Frontal cortex (tissue), 4 donors: ENCODE data around the gene ZRANB2. TPM values are rescaled to one million over a fixed set of nuclear protein-coding genes. Genes with fewer than 3 reads are reported as not detected.

Experiments
- DNase-seq, 2 donors: peaks; one replicate each; pipeline ENCODE4 v3.0.0; 2012; ENCODE audit warnings: low spot score in 2 of 2
- FAIRE-seq: peaks from 2 replicates; lab custom pipeline; 2012; peaks lifted over from hg19 to GRCh38; lab: Jason Lieb, UNC
- total RNA-seq: library from RNA; depleted of rRNA; stranded (reverse); fragments of >200 nt; gene quantifications from one replicate; pipeline ENCODE4 v1.2.3, GENCODE V29; 2014
- donor health status: control.
- donor health status: control.
- donor health status: control.

Gene ZRANB2
- total RNA-seq: 64.0 TPM

GRCh38 chr1:71080739-71081696 is at the start of gene ZRANB2:
Gene ZRANB2 (minus strand): TSS chr1:71081035. CDS start chr1:71080995, 40 bp downstream.
- DNase-seq: peak; percentile 31 to 58
- FAIRE-seq: no peak

GRCh38 chr1:71128060-71128459 is 47.2 kb upstream of the ZRANB2 start:
- no peak for FAIRE-seq
- no peak for DNase-seq

GRCh38 chr1:71118086-71118485 is 37.3 kb upstream of the ZRANB2 start:
- no peak for FAIRE-seq

GRCh38 chr1:71116729-71117128 is 35.9 kb upstream of the ZRANB2 start:
- DNase-seq (no peak), FAIRE-seq (no peak)

More at GRCh38 chr1:71118086-71118485, 37.3 kb upstream of the ZRANB2 start:
- DNase-seq: no peak

- FAIRE-seq: no peak
- DNase-seq: no peak
Measured at GRCh38 chr1:71106658-71107322, 26.0 kb upstream of the ZRANB2 start.

GRCh38 chr1:71104417-71104816 is 23.6 kb upstream of the ZRANB2 start:
- FAIRE-seq (no peak), DNase-seq (no peak)

- DNase-seq (no peak), FAIRE-seq (no peak)
Measured at GRCh38 chr1:71101839-71102376, 21.1 kb upstream of the ZRANB2 start.

GRCh38 chr1:71097428-71097827 is 16.6 kb upstream of the ZRANB2 start:
- FAIRE-seq (no peak), DNase-seq (no peak)

- DNase-seq: no peak
- FAIRE-seq: no peak
Measured at GRCh38 chr1:71094913-71095312, 14.1 kb upstream of the ZRANB2 start.

- FAIRE-seq (peak; percentile 80), DNase-seq (no peak)
Measured at GRCh38 chr1:71093938-71094337, 13.1 kb upstream of the ZRANB2 start.

GRCh38 chr1:71089536-71090270 is 8.9 kb upstream of the ZRANB2 start:
- DNase-seq: no peak
- FAIRE-seq: no peak

- DNase-seq (no peak), FAIRE-seq (no peak)
Measured at GRCh38 chr1:71088645-71089287, 7.9 kb upstream of the ZRANB2 start.

GRCh38 chr1:71087713-71088112 is 6.9 kb upstream of the ZRANB2 start:
- FAIRE-seq (no peak), DNase-seq (no peak)

- no peak for FAIRE-seq
- DNase-seq: no peak
Measured at GRCh38 chr1:71087060-71087459, 6.2 kb upstream of the ZRANB2 start.

- FAIRE-seq: no peak
- no peak for DNase-seq
Measured at GRCh38 chr1:71086331-71086730, 5.5 kb upstream of the ZRANB2 start.

GRCh38 chr1:71083271-71083670 is 2.4 kb upstream of the ZRANB2 start:
- no peak for FAIRE-seq

GRCh38 chr1:71081697-71082080 is 854 bp upstream of the ZRANB2 start:
- no peak for DNase-seq
- no peak for FAIRE-seq

More at GRCh38 chr1:71083271-71083670, 2.4 kb upstream of the ZRANB2 start:
- peak in 1 of 2 donors; percentile 6 for DNase-seq

- FAIRE-seq (no peak), DNase-seq (no peak)
Measured at GRCh38 chr1:71080230-71080738, 551 bp downstream of the ZRANB2 start.

GRCh38 chr1:71074681-71075080 is 6.2 kb downstream of the ZRANB2 start:
- DNase-seq: no peak
- FAIRE-seq: no peak
